ENCODE results near the gene CCDC12. TPM values are rescaled to one million over a fixed set of nuclear protein-coding genes. Genes with fewer than 3 reads are reported as not detected.

The CCDC12 gene
- polyA plus RNA-seq, 1 donor: 57.3 TPM

GRCh38 chr3:46898321-46899150 lies 78.0 kb downstream of the CCDC12 start:
- Histone ChIP-seq H3K27me3 (ENCODE audit: control insufficient read depth, insufficient read depth, low read length) (peaks cover 21% of the 10 kb centered on the region), H3K4me3 (ENCODE audit: low read length) (no peak overlapping the region), H3K36me3 (ENCODE audit: control insufficient read depth, insufficient read depth, low read length) (no peaks in the 10 kb centered on the region), H3K27ac (ENCODE audit: low read length) (no peak overlapping the region), H3K4me1 (ENCODE audit: control insufficient read depth, insufficient read depth, low read length) (peaks cover 5% of the 10 kb centered on the region), H3K9me3 (ENCODE audit: control insufficient read depth, low read depth, low read length) (no peaks in the 10 kb centered on the region)
- no peak for DNase-seq
- no CpG with 5 or more reads among the region's 71 CpGs for WGBS (ENCODE audit: insufficient coverage, low lambda C conversion rate)

DNA sequence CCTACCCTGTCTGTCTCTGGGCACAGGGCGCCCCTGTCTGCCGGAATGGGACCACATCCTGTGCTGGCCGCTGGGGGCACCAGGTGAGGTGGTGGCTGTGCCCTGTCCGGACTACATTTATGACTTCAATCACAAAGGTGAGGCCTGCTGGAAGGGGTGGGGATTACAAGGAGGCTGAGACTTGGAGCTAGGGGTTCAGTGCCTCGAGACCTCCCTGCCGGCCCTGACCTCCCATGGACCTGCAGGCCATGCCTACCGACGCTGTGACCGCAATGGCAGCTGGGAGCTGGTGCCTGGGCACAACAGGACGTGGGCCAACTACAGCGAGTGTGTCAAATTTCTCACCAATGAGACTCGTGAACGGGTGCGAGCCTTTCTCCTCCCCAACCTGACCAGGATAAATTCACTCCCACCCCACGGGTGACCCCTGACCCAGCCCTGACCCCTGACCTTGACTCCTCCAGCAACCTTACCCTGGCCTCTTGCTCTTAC lies 78.7 kb downstream of the CCDC12 start:
- Histone ChIP-seq H3K9me3 (ENCODE audit: control insufficient read depth, low read depth, low read length) (no peaks in the 10 kb centered on the region), H3K4me3 (ENCODE audit: low read length) (no peak overlapping the region), H3K27me3 (ENCODE audit: control insufficient read depth, insufficient read depth, low read length) (peaks cover 25% of the 10 kb centered on the region), H3K4me1 (ENCODE audit: control insufficient read depth, insufficient read depth, low read length) (peaks cover 7% of the 10 kb centered on the region), H3K27ac (ENCODE audit: low read length) (no peak overlapping the region), H3K36me3 (ENCODE audit: control insufficient read depth, insufficient read depth, low read length) (no peaks in the 10 kb centered on the region)
- no CpG with 5 or more reads among the region's 15 CpGs for WGBS (ENCODE audit: insufficient coverage, low lambda C conversion rate)
- no peak for DNase-seq

DNA sequence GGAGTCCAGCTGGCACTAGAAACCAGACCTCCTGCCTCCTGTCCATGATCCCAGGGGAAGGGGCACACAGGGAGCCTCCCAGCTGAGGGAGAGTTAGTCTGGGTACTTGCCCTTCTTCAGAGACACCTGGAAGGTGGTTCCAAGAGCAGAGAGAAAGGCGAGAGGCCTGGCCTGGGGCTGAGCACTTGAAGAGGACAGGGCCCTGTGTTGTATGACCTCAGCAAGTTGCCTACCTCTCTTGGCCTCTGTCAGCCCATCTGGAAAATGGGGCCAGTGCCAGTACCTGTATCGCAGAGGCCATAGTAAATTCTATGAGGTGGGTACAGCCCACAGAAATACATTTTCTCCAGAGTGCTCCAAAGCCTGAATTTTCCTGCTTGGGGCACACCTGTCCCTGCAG lies 79.5 kb downstream of the CCDC12 start:
- peaks cover 30% of the 10 kb centered on the region for H3K27me3 ChIP-seq (ENCODE audit: control insufficient read depth, insufficient read depth, low read length)
- peaks cover 15% of the 10 kb centered on the region for H3K4me1 ChIP-seq (ENCODE audit: control insufficient read depth, insufficient read depth, low read length)
- no CpG with 5 or more reads among the region's 2 CpGs for WGBS (ENCODE audit: insufficient coverage, low lambda C conversion rate)
- H3K4me3 ChIP-seq (ENCODE audit: low read length): no peak overlapping the region
- no peaks in the 10 kb centered on the region for H3K36me3 ChIP-seq (ENCODE audit: control insufficient read depth, insufficient read depth, low read length)
- no peak for DNase-seq
- no peak overlapping the region for H3K27ac ChIP-seq (ENCODE audit: low read length)
- peaks cover 3% of the 10 kb centered on the region for H3K9me3 ChIP-seq (ENCODE audit: control insufficient read depth, low read depth, low read length)

DNA sequence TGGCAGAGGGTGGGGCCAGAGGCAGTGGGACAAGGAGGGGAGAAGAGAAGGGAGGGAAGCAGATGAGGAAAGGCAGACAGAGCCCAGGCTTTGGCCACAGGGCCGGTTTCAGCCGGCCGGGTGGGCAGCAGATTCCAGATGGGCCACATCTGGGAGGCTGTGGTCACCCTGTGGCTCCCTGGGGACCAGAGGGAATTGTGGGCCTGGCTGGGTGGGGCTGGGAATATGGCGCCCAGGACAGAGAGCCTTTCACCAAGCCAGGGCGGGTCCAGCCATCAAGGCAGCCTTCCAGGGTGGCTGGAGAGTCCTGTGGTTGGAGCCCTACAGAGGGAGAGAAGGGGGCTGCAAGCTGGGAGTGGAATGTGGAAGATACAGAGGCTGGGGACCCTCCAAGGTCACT lies 80.2 kb downstream of the CCDC12 start:
- no peak overlapping the region for H3K4me3 ChIP-seq (ENCODE audit: low read length)
- peaks cover 35% of the 10 kb centered on the region for H3K27me3 ChIP-seq (ENCODE audit: control insufficient read depth, insufficient read depth, low read length)
- H3K9me3 ChIP-seq (ENCODE audit: control insufficient read depth, low read depth, low read length): peaks cover 3% of the 10 kb centered on the region
- no peak overlapping the region for H3K27ac ChIP-seq (ENCODE audit: low read length)
- H3K4me1 ChIP-seq (ENCODE audit: control insufficient read depth, insufficient read depth, low read length): peaks cover 20% of the 10 kb centered on the region
- DNase-seq: no peak
- no peaks in the 10 kb centered on the region for H3K36me3 ChIP-seq (ENCODE audit: control insufficient read depth, insufficient read depth, low read length)
- no CpG with 5 or more reads among the region's 5 CpGs for WGBS (ENCODE audit: insufficient coverage, low lambda C conversion rate)

GRCh38 chr3:46895761-46896160 lies 80.8 kb downstream of the CCDC12 start:
- Histone ChIP-seq H3K27me3 (ENCODE audit: control insufficient read depth, insufficient read depth, low read length) (peaks cover 35% of the 10 kb centered on the region), H3K4me3 (ENCODE audit: low read length) (no peak overlapping the region), H3K4me1 (ENCODE audit: control insufficient read depth, insufficient read depth, low read length) (peaks cover 20% of the 10 kb centered on the region), H3K36me3 (ENCODE audit: control insufficient read depth, insufficient read depth, low read length) (no peaks in the 10 kb centered on the region), H3K27ac (ENCODE audit: low read length) (no peak overlapping the region), H3K9me3 (ENCODE audit: control insufficient read depth, low read depth, low read length) (peaks cover 3% of the 10 kb centered on the region)
- WGBS (ENCODE audit: insufficient coverage, low lambda C conversion rate): no CpG with 5 or more reads among the region's 4 CpGs
- DNase-seq: no peak

DNA sequence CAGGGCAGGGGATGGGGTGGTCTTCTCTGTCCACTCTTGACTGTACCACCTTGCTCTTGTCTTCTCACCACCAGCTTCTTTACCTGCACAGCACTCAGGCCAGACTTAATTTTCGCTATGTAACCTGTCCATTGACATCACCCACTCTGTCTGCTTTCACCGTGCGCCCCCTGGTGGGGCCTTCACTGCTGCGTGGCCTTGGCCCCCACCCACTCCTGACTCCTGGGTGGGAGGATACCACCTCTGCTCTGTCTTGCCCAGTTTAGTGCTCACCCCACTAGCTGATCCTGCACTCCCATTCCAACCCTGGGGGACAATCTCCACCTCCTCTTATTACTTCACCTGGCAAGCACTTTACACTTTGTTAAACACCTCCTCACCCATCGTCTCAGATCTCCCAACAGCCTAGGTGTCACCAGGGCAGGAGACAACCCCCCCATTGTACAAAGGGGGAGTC lies 81.3 kb downstream of the CCDC12 start:
- no peak overlapping the region for H3K4me3 ChIP-seq (ENCODE audit: low read length)
- H3K27ac ChIP-seq (ENCODE audit: low read length): no peak overlapping the region
- H3K36me3 ChIP-seq (ENCODE audit: control insufficient read depth, insufficient read depth, low read length): no peaks in the 10 kb centered on the region
- peaks cover 35% of the 10 kb centered on the region for H3K27me3 ChIP-seq (ENCODE audit: control insufficient read depth, insufficient read depth, low read length)
- peak in 1 of 2 donors; percentile 54 for DNase-seq
- WGBS (ENCODE audit: insufficient coverage, low lambda C conversion rate): no CpG with 5 or more reads among the region's 5 CpGs
- H3K9me3 ChIP-seq (ENCODE audit: control insufficient read depth, low read depth, low read length): peaks cover 3% of the 10 kb centered on the region
- peaks cover 21% of the 10 kb centered on the region for H3K4me1 ChIP-seq (ENCODE audit: control insufficient read depth, insufficient read depth, low read length)

DNA sequence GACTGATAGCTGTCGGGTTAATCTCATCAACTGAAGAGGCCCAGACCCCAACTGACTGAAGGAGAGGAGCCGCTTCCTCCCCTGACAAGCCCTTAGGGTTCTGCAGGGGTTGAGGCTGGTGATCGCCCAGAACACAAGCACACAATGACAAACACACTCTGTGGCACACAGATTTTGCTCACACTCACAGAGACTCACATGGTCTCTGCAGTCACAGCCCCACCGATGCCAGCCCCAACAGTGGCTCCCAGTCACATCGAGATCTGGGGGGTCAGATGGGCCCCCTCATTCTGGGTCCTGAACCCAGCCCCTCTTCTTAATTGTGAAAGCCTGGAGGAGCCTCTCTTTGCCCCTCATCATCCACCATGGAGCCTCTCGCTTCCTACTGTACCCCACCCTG lies 82.3 kb downstream of the CCDC12 start:
- H3K27me3 ChIP-seq (ENCODE audit: control insufficient read depth, insufficient read depth, low read length): peaks cover 30% of the 10 kb centered on the region
- no peak overlapping the region for H3K27ac ChIP-seq (ENCODE audit: low read length)
- DNase-seq: no peak

GRCh38 chr3:46893763-46894162 lies 82.8 kb downstream of the CCDC12 start:
- H3K4me1 ChIP-seq (ENCODE audit: control insufficient read depth, insufficient read depth, low read length): peaks cover 30% of the 10 kb centered on the region
- H3K27ac ChIP-seq (ENCODE audit: low read length): no peak overlapping the region
- no peak for DNase-seq
- H3K36me3 ChIP-seq (ENCODE audit: control insufficient read depth, insufficient read depth, low read length): no peaks in the 10 kb centered on the region
- H3K27me3 ChIP-seq (ENCODE audit: control insufficient read depth, insufficient read depth, low read length): peaks cover 27% of the 10 kb centered on the region
- no CpG with 5 or more reads among the region's 9 CpGs for WGBS (ENCODE audit: insufficient coverage, low lambda C conversion rate)
- no peak overlapping the region for H3K4me3 ChIP-seq (ENCODE audit: low read length)
- peaks cover 3% of the 10 kb centered on the region for H3K9me3 ChIP-seq (ENCODE audit: control insufficient read depth, low read depth, low read length)

More for the DNA sequence above, 82.3 kb downstream of the CCDC12 start:
- Histone ChIP-seq H3K4me3 (ENCODE audit: low read length) (no peak overlapping the region), H3K9me3 (ENCODE audit: control insufficient read depth, low read depth, low read length) (peaks cover 3% of the 10 kb centered on the region), H3K4me1 (ENCODE audit: control insufficient read depth, insufficient read depth, low read length) (peaks cover 30% of the 10 kb centered on the region), H3K36me3 (ENCODE audit: control insufficient read depth, insufficient read depth, low read length) (no peaks in the 10 kb centered on the region)
- no CpG with 5 or more reads among the region's 6 CpGs for WGBS (ENCODE audit: insufficient coverage, low lambda C conversion rate)

- Histone ChIP-seq H3K4me1 (ENCODE audit: control insufficient read depth, insufficient read depth, low read length) (peaks cover 27% of the 10 kb centered on the region), H3K27me3 (ENCODE audit: control insufficient read depth, insufficient read depth, low read length) (peaks cover 23% of the 10 kb centered on the region), H3K27ac (ENCODE audit: low read length) (no peak overlapping the region), H3K4me3 (ENCODE audit: low read length) (no peak overlapping the region), H3K9me3 (ENCODE audit: control insufficient read depth, low read depth, low read length) (peaks cover 3% of the 10 kb centered on the region), H3K36me3 (ENCODE audit: control insufficient read depth, insufficient read depth, low read length) (no peaks in the 10 kb centered on the region)
- DNase-seq: no peak
- WGBS (ENCODE audit: insufficient coverage, low lambda C conversion rate): no CpG with 5 or more reads among the region's 6 CpGs
Measured at GRCh38 chr3:46893146-46893748, 83.3 kb downstream of the CCDC12 start.

DNA sequence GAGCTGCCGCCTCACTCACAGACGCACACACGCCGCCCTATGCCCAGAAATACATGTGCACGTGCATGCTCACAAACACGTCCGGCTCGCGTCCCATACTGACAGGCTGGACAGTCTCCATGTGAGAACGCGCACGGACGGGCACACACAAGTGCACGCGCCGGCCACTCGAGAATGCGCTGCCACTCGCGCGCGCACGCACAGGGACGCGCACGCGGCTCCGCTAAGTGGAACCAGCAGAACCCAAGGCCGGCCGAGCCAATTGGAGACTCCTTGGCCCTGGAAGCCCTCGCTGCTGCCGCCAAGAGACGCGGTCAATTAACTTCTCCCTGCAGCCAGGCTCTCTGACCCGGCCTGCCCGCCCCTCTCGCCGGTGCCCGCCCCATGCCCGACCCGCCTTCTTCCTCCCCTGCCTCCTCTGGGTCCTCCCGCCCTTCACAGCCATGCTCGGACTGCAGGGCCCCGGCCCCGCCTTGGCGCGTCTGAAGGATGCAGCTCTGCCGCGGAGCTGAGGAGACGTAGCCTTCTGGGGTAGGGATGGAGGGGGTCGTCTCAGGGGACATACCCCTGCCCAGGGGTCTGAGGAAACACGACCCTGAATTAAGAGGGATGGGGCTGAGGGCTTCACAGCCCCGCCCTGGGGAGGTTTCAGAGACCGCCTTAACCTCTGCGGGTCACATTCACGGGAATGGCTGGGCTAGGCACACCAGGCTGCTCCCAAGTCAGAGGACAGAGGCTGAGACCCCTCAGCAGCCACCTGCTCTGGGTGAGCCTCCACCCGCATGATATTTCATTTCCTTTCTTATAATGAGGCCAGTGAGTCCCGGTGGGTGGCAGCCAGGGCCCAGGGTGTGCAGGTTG lies 84.0 kb downstream of the CCDC12 start:
- Histone ChIP-seq H3K27me3 (ENCODE audit: control insufficient read depth, insufficient read depth, low read length) (peaks cover 16% of the 10 kb centered on the region), H3K36me3 (ENCODE audit: control insufficient read depth, insufficient read depth, low read length) (no peaks in the 10 kb centered on the region), H3K4me1 (ENCODE audit: control insufficient read depth, insufficient read depth, low read length) (peaks cover 25% of the 10 kb centered on the region), H3K4me3 (ENCODE audit: low read length) (peak overlapping the region; percentile 17), H3K9me3 (ENCODE audit: control insufficient read depth, low read depth, low read length) (peaks cover 3% of the 10 kb centered on the region), H3K27ac (ENCODE audit: low read length) (no peak overlapping the region)
- peak; percentile 58 to 78 for DNase-seq
- no CpG with 5 or more reads among the region's 58 CpGs for WGBS (ENCODE audit: insufficient coverage, low lambda C conversion rate)
